Left forelimb (tissue), 1 donor: ENCODE results near the gene MPG.
"Not testable (repeated sequence)": the region's sequence is repeated elsewhere in the genome, so short reads cannot be mapped to it uniquely, and the experiment has no call there.

Experiments
- DNase-seq: peaks from one replicate; pipeline ENCODE4 v3.0.0-alpha.2; 2018; ENCODE audit warnings: low spot score

The MPG gene, protein sequence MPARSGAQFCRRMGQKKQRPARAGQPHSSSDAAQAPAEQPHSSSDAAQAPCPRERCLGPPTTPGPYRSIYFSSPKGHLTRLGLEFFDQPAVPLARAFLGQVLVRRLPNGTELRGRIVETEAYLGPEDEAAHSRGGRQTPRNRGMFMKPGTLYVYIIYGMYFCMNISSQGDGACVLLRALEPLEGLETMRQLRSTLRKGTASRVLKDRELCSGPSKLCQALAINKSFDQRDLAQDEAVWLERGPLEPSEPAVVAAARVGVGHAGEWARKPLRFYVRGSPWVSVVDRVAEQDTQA

DNA sequence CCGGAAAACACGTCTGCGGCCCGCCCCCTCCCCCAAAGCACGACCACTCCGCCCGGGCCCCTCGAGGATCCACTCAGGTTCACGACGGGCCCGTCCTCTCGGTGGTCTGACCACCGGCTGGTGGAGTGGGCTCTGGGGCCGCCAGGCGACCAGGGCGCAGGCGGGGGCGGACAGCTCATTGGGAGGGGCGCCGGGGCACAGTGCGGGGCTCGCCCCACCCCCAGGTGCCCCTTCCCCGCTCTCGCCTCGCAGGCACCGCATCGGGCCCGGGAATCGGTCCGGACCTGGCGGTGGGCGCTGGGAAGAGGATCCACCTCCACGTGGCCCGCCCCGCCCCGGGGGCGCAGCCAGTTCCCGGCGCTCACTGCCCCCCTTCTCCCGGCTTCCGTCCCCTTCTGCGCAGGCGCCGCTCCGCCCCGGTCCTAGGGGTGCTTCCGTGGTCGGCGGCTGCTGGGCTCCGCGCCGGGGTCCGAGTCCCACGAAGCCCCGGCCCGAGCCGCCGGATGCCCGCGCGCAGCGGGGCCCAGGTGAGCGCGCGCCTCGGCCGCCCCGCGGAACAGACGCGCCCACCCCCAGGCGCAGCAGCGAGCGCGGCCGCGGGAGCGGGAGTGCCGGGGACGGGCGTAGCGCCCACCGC is at the start of gene MPG:
Gene MPG, plus strand, starts transcription at position 419 of the 637 bp plus-strand sequence. Its CDS starts 85 bp downstream, at position 504.
- peak; percentile 94 for DNase-seq

DNA sequence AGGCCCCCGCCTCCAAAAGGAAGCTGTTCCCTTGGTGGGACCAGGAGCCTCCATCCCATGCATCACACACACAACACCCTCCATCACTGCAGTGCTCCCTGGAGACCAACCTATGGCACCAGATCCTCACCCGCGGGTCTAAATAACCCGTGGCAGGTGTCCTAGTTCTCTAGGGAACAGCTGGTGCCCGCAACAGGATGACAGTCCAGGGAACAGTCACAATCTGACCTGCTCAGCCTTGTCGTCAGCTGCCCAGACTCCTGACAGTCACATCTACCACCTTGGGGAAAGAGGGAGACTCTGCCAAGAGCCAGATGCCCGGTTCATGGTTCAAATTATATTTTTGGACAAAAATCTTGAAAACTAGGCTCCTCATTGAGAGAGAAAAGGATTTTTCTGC is 47.4 kb upstream of the MPG start:
- not testable (repeated sequence) for DNase-seq

DNA sequence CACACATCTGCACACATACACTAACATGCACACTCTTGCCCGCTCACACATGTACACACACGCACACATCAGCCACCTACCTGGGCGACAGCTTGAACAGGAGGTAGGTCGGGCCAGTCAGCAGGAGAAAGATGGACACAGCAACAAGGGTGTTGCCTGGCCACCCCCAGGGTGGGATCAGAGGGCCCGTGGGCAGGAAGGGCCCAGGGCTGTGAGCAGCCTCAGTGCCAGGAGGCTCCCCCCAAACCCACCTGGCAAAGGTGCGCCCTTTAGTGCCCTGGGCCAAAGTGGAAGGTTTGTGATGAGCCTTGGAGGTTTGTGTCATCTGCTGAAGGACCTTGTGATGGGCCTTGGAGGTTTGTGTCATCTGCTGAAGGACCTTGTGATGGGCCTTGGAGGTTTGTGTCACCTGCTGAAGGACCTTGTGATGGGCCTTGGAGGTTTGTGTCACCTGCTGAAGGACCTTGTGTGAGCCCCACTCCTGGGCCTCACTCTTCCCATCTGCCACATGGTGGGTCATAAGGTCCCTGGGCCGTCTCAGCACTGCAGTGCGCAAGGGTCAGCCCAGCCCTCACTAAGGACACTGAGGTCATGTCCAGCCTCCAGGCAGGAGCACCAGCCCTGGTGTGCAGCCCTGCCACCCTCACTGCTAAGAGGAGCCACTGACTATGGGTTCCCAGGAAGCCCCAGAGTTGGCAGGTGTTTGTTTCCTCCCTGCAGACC is 44.7 kb upstream of the MPG start:
- DNase-seq, result peak; percentile 25

DNA sequence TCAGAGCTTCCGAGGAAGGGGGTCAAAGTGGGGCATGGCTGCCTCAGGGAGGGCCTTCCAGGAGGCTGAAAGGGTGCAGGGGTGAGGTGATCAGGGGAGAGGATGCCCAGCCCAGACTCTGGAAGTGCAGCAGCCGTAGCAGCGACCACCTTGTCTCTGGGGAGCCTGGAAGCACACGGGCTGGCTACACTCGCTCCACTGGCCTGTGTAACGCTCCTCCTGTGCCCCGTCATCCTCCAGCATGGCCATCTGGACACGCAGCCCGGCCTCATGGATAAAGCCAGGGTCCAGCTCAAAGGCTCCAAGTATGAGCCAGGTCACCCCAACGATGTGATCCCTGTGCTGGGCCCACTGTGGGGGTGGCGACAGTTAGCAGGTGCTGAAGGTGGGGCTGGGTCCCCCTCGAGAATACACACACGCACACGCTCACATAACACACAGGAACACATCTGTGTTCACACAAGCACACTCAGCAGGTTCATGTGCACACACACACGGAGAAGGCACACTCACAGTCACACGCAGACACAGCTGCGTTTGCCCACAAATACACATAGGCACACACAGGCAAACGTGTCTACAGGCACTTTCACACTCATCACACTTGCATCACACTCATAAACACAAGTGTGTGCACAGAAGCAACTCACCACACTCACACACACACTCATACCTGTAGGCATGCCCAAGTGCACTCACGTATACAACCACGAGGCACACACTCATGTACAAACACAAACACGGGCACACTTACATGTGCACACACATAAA is 44.0 kb upstream of the MPG start:
- DNase-seq, result peak; percentile 34

DNA sequence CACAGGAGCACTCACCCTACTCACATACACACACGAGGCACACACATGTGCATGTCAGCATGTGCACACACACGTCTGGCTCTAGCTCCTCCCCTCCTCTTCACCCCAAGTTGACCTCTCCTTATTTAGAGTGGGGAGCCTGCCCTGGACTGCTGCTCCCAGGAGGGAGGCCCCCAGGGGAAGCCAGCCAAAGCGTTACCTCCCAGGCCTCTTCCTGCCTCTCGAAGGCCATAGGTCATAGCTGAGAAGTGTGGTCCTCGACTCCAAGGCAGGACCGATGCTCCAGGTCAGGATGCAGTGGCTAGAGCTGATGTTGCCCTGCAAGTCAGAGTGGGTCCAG is 43.4 kb upstream of the MPG start:
- no peak for DNase-seq

DNA sequence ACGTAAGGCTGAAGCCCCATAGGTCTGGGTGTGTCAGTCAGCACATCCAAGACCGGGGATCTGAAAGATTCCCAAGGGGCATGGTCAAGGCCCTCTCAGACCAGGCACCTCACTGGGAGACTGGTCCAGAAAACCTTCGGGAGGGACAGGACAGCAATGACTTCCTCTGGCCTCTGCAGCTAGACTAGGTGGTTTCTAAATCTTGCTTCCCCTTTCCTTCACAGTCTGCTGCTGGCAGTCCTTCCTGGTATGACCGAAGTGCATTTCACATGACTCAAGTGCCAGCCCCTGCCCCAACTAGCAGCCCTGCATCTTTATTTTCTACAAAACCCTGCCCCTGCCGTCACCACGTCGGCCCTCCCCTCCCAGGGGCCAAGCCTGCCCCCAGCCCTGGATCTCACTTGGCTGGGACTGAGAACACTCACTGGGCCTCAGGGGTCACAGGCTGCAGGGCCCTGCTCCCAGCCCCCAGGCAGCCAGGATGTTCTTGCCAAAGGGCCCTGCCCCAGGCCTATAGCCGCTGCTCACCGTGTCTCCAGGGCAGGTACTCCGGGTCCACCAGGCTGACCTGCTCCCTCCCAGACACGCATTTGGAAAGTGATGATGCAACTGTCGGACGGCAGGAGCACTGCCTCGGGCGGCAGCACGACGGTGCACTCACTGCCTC is 42.9 kb upstream of the MPG start:
- peak; percentile 49 for DNase-seq

DNA sequence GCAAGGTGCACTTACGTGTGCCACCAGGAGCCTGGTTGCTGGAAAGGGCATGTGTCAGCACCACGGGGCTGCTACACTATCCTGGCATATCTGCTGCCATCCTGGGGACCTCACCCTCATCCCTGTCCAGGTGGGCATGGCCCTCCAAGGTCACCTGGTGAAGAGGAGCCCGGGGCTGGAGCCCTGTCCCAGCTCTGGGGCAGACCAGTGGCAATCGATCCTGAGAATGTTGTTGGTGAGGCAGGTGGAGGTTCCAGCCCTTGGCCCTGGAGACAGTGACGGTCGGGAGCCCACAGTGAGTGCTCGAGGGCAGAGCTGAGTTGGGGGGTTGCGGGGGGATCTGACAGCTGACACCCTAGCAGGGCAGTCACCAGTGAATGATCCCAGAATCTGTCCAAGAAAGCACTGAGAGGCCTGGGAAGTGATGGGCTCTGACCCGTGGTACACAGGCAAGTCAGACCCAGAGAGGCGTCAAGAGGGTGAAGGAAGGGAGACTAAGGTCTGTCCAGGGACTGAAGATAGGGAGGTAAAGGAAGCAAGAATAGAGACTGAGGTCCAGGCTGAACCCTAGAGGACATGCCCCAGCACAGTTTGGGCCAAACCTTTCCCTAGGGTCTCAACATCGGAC is 42.2 kb upstream of the MPG start:
- peak; percentile 56 for DNase-seq

DNA sequence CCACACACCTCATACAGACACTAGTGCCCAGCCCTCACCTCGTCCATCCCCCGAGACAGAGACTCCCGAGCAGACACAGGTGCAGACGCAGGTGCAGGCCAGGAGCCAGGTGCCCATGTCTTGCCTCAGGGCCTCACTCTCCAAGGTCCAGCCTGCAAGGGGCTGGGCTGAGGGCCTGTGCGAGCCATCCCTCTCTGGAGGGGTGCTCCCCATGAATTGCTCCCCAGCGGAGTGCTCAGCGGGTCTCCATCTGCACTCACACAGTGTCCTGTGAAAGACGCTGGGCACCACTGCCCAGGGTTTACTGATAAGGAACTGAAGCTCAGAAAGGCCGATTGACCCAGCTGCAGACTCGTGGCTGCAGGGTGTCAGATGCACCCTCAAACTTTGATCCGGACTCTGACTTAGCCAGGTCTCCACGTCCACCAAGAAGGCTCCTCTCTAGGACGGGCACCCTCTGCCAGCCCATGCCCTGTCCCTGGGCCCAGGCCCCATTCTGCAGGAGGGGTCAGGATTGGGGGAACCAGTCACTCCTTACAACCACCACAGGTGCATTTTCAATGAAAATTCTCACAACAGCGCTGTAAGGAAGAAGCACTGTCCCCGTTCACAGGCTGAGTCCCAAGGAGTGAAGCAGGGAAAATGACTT is 41.6 kb upstream of the MPG start:
- peak; percentile 46 for DNase-seq

DNA sequence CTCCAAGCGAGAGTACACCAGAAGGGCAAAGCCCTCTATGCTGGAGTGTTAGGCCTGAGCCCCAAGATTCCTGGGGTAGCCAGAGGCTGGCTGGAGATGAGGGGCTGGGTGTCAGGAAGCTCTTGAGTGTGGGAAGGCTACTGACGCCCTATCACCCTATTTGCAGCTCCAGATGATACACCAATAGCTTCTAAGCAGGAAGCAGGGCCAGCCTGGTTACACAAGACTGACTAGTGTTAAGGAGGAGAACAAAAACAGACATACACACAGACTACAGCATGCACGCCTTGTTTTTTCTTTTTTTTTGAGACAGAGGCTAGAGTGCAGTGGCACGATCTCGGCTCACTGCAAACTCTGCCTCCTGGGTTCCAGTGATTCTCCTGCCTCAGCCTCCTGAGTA is 40.5 kb upstream of the MPG start:
- peak; percentile 37 for DNase-seq

DNA sequence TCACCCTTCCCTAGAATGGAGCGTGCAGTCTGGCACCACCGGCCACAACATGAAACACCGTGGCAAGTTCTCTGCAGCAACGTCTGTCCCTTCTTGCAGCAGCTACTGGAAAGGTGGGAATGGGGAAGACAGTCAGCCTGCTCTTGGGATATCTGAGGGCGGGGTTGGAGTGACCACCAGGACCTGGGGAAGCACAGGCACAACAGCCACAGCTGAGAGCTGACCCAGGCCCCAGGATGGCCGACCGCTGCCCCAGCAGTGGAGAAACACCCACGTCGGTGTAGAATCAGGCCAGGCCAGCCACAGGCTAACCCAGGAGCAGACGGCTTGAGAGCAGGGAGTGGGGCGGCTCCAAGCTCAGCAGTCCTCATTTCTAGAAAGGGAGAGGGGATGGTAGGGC is 39.8 kb upstream of the MPG start:
- DNase-seq, result not testable (repeated sequence)

DNA sequence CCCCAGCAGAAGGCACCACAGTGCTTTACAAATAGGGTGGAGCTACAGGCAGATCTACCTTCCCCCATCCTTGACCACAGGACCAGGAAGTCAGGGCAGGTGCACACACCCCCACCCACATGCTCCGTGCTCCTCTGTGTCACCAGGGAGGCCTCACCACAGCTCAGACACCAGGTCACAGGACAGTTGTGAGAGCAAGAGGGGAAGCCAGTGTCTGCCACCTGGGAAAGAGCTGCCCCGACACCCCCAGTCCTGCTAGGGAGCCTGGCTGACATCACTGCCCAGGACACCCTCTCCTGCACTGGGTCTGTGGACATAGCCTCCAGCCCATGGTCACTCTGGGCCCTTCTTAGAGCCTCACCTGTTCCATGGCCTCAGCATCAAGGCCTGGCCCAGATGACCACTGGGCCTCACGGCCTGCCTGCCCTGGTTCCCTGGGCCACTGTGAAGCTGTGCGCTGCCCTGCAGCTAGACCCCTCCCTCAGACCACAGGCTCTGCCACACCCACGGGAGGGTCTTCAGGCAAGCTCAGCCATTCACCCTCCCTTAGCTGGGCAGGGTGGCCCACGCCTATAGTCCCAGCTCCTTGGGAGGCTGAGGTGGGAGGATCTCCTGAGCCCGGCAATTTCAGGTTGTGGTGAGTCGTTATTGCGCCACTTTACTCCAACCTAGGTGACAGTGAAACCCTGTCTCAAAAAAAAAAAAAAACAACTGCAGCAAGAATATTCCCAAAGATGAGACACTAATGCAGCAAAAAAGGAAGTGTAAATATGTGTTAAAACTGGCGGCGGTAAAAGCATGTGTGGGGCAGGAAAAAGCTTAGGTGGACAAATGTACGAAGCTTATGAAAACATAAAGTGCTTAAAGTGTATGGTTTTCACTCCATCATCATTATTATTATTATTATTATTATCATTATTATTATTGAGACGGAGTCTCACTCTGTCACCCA is 38.8 kb upstream of the MPG start:
- DNase-seq, result no peak

DNA sequence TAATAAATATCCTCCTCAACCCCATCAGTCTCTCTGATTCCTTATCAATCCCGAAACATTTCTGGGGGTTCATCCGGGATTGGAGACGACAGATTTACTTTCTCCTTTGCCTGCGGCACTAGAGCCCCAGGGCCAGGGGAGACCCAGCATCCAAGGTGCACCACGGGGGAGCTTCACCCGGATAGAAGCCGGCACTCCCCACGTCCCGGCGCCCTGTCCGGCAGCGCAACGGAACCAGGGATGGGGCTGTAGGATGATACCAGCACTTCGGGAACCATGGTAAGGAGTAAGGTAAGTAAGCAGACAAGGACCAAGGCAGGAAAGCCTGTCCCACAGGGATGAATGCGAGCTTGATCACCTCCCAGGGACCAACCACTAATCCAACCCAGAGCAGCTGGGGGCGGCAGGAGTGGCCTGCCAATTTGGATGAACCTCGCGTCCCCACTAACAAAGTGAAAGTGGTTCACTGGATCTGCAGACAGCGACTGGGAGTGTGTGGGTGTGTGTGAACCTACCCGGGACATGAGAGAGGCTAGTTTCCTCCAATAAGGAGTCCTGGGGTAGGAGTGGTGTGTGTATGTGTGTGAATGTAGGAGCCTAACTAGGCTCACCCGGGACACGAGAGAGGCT is 36.5 kb upstream of the MPG start:
- no peak for DNase-seq

DNA sequence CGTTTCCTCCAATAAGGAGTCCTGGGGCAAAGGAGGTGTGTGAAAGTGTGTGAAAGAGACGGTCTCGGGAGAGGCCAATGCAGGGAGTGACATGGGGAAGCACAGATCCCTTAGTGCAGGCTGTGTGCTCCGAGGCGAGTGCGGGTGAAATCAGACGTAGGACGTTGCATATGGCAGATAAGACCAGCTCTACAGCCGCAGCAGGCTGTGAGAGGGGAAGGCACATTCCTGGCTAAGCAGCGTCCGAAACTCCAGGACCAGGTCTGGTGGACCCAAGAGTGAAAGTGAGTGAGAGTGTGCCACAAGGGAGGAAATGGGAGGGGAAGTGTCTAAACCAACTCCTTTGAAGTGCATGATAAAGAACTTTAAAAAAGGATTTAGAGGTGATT is 36.0 kb upstream of the MPG start:
- no peak for DNase-seq

DNA sequence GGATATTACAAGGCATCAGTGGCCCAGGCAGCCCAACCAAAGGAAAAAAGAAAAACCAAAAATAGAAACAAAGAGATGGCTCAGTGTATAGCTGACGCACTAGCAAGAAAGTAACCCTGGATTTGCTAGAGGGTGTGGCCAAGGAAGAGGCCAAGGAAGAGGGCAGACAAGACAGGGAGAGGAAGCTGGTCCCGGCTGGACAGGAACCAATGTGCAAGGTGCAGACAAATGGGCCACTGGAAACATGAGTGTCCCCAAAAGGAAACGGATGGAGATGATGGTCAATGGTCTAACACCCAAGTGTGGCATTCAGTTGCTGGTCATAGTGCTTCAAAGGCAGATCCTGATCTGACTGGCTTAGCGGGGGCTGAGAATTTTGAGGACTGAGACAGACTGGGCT is 35.3 kb upstream of the MPG start:
- DNase-seq, result no peak

DNA sequence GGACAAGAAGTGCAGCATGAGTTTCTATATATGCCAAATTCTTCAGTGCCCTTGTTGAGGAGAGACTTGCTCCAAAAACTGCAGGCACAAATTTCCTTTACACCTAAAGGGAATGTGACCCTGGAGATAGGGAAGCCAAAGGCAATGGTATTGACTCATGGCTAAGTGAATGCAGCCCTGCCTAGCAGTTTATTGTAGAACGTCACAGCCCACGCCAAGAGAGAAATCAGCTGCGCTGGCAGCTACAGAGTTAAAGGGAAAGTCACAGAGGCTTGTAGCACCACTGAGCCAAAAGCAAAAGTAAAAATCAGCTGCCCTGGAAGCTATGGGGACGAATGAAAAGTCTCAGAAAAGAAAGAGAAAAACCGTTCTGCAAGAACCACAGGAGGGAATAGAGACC is 34.7 kb upstream of the MPG start:
- no peak for DNase-seq

DNA sequence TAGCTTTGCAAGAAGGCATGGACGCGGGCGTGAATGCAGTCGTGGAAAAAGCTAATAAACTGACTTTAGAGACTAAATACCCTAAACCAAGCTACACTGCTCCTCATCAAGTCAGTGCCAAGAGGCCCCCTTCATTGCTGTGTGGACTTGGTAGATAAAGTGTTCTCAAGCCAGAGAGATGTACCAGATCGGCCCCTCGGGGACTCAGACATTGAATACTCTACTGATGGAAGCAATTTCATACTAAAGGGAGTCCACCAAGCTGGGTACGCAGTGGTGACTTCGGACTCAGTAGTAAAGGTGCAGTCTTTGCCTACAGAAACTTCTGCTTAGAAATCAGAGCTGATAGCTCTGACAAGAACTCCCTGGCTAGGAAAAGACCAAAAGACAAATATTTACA is 33.4 kb upstream of the MPG start:
- no peak for DNase-seq

DNA sequence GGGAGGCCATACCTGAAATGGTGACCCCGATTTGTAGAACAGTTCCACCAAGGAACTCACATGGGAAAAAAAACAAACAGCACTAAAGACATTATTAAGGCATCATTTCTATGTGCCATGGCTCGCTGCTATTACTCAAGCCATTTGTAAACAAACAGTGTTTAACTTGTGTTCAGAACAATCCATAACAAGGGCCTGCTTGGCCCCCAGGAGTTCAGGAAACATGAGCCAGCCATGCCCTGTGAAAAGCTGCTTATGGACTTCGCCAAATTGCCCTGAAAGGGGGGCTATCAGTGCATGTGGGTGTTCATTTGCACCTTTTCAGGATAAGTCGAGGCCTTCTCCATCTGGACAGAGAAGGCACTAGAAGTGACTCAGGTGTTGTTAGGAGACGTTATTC is 32.6 kb upstream of the MPG start:
- DNase-seq, result no peak

DNA sequence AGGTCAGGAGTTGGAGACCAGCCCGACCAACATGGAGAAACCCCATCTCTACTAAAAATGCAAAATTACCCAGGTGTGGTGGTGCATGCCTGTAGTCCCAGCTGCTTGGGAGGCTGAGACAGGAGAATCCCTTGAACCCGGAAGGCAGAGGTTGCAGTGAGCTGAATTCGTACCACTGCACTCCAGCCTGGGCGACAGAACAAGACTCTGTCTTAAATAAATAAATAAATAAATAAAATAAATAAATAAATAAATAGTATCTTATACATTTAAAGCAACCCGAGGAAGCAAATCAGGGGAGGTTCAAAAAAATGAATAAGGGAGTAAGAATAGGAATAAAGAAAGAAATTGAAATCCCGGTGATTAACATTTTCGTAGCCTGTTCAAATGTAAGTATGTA is 31.5 kb upstream of the MPG start:
- not testable (repeated sequence) for DNase-seq

DNA sequence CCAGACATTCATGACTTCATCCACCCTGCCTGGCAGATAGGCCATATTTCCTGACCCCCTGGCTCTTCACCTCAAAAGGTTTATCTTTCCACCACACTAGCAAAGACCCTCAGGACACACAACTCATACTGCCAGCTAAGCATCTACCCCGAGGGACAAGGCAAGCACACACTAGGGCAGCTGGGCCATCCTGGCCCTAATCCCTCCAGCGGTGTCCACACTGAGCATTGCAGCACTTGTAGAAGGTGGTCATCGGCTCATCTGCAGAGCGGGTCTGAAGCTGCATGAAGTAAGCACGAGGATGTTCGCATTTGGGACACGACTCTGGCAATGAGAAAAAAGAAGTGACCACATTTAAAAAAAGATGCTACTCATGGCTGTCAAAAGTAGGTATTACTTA is 30.8 kb upstream of the MPG start:
- DNase-seq, result no peak
